Head of caudate nucleus (tissue), 42 donors: ENCODE results near the gene ASPSCR1.

Experiments used
- DNase-seq, 42 donors: peaks; one replicate each; pipeline versions ENCODE4 v3.0.0 to v3.0.0-alpha.2; 2020 to 2021; ENCODE audit warnings: mixed read lengths in 7 of 42
- intact Hi-C: fragments of 100-400 bp; cut with DNase I; formaldehyde crosslinking; loops from one replicate; pipeline ENCODE4 v1.15.0; 2022

Gene ASPSCR1

DNA sequence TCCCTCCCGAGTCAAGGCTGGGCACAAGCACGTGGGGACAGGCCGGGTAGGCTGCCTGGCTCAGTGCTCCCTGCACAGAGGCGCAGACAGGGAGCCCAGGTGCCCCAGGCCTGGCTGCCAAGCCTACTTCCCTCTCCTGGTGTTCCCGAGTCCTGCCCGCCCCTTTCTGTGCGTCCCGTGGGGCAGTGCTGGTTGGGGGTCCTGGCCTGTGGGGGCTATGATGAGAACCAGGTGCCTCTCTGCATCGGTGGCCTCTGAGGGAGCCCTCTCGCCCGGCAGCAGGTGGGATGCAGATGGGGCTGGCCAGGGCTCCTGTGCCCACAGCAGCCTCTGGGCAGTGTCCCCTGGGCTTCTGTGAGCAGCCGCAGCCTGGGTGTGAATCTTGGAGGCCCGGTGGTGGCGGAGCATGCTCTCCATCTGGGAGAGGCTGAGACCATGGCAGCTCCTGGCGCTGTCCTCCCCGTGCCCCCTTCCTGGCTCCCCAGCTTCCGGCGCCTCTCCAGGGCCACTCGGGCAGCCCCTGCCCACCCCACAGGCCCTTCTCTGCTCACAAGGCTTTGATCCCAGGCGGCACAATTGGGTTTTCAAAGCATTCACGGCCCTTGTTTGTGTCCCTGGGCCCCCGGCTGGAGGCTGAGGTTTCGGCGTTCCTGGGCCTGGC lies 38.0 kb downstream of the ASPSCR1 start:
- intact Hi-C loops, result no loop called here
- no peak for DNase-seq

DNA sequence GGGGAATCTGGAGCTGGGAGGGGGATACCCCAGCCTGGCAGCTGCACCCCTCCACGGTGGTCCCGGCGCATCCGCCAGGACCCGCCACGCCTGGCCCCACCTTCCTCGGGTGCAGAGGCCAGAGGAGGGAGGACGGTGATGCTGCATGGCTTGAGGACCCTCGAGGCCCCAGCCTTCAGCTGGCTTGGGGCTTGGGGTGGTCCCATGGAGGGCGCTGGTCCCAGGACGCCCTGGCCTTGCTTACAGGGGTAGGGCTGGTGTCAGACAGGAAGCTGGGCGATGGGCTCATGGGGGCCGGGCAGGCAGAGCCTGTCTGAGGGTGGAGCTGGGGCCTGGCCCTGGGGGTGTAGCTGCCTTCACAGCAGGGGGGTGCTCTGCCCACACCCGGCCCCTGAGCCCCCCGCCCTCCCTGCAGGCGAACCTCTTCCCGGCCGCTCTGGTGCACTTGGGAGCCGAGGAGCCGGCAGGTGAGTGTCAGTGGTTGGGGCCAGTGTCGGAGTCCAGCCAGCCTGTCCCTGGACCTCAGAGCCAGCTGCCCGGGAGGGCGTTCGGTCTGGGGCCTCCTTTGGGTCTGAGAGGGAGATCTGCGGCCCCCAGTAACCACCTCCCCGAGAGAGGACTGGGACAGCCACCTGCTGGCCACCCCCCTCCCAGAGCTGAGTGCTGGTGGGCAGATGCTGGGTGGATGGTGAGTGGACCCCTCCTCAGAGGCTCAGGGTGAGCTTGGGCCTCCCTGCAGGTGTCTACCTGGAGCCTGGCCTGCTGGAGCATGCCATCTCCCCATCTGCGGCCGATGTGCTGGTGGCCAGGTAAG lies 38.8 kb downstream of the ASPSCR1 start:
- intact Hi-C loops, result no loop called here
- DNase-seq, result no peak

DNA sequence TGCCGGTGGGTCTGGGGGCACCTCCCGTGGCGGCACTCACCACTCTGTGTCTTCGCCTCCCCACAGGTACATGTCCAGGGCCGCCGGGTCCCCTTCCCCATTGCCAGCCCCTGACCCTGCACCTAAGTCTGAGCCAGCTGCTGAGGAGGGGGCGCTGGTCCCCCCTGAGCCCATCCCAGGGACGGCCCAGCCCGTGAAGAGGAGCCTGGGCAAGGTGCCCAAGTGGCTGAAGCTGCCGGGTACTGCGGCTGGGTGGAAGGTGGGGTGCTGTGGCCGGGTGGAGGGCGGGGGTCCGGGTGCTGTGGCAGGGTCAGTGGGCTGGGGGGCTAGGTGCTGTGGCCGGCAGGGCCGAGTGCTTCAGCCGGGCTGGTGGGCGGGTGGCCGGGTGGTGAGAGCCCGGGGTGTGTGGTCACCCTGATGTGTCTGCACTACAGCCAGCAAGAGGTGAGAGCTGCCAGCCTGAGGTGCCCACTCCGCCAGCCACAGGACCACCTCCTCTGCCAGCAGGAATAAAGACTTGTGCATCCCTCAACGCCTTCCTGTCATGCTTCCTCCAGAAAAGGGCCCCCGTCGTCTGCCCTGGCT lies 39.5 kb downstream of the ASPSCR1 start:
- intact Hi-C loops, result no loop called here

DNA sequence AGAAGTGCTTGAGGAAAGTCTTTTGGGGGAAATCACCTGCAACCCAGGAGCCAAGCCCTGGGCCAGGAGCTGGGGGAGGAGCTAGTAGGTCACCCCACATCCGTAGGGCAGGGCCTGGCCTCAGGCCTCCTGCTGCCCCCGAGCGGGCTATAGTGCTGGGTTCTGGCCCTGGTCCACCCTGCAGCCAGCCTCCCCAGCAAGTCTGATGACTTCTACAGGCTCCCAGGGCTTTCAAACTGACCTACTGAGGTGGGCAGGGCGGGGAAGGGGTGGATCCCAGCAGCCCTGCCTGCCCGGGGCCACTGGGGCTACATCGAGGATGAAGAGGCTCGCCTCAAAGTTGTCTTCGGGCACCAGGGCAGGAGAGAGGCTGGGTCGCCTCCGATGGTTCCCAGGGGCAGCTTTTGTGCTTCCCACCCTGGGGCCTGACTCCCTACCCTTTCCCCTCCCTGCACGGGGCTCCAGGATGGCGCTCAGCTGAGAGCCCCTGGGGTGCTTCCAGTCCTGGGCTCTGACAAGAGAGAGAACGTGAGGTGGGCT lies 40.3 kb downstream of the ASPSCR1 start:
- intact Hi-C loops, result no loop called here

More for the DNA sequence above, 39.5 kb downstream of the ASPSCR1 start:
- DNase-seq, result no peak

DNA sequence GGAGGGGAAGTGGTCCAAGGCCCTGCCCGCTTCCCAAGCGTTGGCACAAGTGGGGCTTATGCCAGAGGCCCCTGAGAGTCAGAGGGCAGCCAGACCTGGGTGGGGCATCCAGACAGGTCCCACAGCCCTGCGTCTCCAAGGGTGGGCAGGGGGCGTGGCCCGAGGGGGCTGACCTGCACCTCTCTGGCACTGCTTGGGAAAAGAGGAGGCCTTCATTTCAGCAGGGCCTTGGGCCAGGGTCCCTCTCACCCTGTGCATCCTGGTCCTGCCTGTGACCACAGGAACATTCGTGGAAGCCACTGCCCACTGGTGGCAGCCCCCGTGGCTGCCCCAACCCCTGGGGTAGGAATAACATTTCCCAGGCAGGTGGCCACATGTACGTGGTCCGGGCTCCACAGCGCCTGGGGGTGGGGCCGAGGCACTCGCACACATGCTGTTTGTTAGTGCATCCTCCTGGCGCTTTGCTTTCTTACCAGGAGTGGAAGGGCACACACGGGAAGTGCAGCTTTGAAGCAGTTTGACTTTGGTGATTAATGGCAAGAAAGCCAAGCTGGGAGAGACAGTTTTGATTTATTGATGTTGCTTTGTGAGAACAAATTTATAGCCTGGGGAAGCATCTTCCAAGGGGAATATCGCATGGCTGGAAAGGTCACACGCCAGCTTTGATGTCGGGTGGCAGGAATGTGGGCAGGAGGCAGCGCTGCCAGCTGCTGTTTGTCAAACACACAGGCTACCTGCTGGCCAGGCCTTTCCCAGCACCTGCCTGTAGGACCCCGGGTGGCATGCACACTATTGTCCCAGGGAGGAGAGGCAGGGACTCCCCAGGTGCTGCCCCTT lies 40.9 kb downstream of the ASPSCR1 start:
- DNase-seq, result no peak
- intact Hi-C loops, result no loop called here

More for the DNA sequence above, 40.3 kb downstream of the ASPSCR1 start:
- DNase-seq, result no peak

DNA sequence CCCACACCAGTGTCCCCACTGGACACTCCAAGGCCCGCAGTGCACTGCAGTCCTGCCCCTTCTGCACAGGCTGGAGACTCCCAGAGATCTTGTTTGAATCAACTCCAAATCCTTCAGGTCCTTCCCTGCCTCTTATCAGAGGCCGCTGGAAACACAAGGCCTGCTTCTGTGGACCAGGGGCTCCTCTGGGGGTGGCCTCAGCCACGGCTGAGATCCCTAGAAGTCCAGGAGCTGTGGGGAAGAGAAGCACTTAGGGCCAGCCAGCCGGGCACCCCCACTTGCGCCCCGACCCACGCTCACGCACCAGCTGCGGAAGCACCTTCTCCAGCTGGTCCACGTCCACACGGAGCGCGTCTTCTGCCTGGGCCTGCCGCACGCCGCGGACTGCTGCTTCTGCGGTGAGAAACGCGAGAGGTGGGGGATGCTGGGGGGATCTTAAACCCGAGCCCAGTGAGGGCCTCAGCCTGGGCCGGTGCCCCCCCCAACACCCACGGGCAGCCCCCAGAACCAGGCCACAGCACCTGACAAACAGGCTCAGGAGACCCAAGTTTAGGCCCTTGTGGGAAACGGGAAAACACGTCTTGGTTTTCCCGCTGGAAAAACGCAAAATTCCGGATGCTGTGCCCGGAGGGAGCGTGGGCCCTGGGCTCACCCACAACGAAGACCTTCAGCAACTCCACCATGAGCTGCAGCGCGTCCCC lies 41.7 kb downstream of the ASPSCR1 start:
- no peak for DNase-seq
- intact Hi-C loops, result no loop called here

DNA sequence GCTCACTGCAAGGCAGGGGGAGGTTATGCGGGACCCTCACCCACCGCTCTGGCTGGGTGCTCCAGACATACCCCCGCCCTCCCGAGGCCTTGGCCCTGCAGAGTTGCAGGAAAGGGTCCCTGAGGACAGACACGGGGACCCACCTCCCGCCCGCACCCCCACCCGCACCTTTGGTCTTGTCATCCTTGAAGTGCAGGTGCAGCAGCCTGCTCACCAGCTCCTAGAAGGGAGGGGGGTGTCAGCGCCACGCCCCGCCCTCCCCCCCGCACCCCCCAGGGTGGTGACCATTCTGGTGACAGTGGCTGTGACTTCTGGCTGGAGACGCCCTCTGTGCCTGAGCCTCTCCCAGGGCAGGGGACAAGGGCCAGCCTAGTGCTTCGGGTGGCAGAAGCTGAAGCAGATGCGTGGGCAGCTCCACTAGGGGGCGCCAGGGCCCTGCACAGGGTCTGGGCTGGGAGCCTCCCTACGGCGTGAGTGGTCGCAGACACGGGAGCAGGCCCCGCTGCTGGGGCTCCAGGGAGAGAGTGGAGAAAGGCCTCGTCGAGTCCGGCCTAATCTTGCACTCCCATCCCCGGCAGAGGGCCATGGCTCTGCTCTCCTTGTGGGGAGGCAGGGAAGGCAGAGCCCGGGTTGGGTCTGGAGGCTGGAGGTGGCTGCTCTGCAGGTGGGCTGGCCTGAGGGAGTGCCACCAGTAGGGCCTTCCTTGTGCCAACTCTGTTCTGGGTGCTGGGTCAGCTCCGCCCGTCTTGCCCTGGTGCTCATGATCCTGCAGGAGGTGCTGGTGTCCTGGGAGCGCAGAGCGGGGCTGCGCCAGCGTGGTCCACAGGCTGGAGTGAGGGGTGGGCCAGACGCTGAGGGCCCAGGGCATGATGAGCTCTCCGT lies 42.5 kb downstream of the ASPSCR1 start:
- intact Hi-C loops, result loop anchor here (5.0 kb wide), 2 partner anchors 43 to 58 kb away; partner anchors contain the start of genes ASPSCR1 and NOTUM
- DNase-seq, result peak in 29 of 42 donors; percentile 24 to 79 (median 56)

DNA sequence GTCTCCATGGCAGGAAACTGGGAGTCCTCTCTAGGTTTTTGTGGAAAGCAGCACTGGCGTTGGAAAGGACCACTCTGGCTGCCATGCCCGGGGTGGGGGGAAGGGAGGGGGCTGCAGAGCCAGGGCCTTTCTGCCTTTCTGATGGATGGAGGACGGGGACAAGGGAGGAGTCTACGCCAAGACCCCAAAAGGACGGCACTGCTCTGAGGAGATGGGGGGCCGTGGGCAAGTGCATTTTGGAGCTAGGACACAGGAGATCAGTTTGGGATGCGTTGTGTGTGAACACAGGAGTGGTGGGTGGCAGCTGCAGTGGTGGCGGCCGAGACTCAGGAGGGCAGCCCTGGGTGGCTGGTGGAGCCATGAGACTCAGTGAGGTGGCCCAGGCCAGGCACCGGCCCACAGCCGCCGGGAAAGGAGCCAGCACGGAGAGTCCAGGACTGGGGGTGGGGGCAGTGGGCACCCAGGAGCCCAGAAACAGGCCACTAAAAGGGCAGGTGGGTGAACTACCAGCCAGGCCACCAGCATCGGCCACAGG lies 43.2 kb downstream of the ASPSCR1 start:
- intact Hi-C loops, result loop anchor here (5.0 kb wide), 2 partner anchors 43 to 58 kb away; partner anchors contain the start of genes ASPSCR1 and NOTUM
- peak in 1 of 42 donors; percentile 36 for DNase-seq

DNA sequence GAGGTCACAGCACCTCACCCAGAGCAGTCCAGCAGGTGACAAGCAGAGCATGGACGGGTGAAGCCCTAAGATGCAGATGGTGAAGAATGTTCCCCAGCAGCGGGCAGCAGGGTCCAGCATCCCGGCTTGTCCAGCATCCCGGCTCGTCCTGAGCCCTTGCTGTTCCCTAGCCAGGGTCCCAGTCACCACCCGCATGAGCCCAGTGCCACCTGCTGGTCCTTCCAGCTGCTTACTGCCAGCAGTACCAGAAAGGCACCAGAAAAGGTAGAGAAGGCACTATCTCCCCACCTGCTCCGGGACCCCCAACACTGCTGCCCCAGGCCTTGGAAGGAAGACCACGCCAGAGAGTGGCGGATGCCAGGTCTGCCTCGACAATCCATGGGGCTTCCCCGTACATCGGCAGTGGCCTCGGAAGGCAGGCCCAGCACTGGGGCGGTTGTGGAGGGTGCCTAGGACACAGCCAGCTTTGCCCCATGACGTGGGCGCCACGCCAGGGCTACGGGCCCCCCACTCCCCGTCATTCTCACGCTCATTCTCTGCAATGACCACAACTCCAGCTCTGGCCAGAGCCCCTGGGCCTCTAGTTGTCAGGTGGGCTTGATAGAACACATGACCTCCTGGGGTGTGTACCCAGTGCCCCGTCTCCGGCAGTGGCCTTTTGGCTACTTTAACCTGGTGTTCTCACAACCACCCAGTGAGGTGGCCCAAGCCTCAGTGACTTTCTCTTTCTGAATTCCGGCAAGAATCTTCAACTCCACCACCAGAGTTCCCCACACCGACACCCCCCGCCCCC lies 43.9 kb downstream of the ASPSCR1 start:
- intact Hi-C loops, result loop anchor here (5.0 kb wide), 2 partner anchors 44 to 59 kb away; partner anchors contain the start of genes ASPSCR1 and NOTUM
- peak; percentile 67 to 93 (median 85) for DNase-seq

DNA sequence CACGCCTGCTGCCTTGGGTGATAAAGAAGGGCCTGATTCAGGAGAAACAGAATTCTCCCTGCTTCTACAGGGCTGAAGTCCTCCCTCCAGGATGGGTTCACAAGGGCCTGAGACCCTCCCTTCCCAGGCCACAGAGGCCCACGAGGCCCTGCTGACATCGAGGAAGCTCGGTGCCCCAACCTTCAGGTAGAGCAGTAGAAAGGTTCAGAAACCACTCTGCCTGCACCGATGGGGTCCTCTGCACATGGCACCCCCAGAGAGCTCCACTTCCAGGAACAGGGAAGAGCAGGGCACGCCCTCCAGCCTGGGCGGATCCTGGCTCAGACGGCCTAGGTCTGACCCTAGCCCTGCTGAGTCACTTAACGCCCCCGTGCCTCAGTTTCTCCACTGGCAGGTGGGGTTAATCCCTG lies 44.5 kb downstream of the ASPSCR1 start:
- no peak for DNase-seq
- intact Hi-C loops, result loop anchor here (5.0 kb wide), 2 partner anchors 45 to 60 kb away; partner anchors contain the start of genes ASPSCR1 and NOTUM

DNA sequence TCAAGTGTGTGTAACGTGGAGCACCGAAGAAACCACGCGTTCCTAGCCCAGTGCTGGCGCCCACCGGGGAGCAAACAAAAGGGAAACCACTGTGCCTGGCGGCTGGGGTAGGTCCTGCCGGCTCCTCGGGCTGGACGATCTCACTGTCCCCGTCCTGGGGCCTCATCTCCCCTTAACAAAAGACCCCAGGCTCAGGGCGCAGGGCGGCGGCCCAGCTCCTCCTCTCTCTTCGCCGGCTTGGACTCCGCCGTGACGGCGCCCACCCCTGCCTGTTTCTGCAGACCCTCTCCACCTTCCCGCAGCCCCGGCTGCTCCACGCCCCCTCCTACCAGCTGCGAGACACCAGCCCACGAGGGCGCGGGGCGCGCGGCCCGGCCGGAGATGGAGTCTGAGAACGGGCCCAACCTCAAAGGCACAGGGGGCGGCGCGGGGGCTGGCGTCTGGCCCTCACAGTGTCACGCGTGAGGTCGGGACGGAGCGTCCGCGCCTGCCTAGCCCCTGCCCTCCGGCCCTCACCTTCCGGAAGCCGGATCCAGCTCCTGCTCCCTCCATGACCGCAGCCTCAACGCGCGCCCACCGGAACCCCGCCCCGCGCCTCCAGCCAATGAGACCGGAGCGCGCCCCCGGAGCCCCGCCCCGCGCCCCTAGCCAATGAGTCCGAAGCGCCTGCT lies 45.0 kb downstream of the ASPSCR1 start, which contains the start of gene CENPX:
Gene CENPX, minus strand, starts transcription at position 569 of the 671 bp plus-strand sequence. Its CDS starts 17 bp downstream, at position 552.
- intact Hi-C loops, result loop anchor here (5.0 kb wide), 2 partner anchors 45 to 60 kb away; partner anchors contain the start of genes ASPSCR1 and NOTUM
- no peak for DNase-seq

DNA sequence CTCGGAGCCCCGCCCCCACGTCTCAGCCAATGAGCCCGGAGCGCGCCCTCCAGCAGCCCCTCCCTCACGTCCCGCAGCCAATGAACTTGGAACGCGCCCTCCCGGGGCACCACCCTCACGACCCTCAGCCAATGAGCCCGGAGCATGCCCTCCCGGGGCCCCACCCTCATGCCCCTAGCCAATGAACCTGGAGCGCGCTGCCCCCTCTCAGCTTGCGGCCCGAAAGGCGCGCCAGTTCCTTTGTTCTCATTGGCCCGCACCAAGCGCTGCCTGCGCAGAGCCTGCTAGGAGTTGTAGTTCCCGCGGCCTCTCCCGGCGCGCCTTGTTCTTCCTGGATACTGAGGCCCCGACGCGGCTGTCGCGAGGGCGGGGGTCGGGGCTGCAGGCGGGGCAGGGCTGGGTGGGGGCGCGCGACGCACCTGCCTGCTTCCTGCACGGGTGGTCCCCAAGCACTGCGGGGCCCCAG lies 45.6 kb downstream of the ASPSCR1 start, which contains the start of gene LRRC45:
Gene LRRC45, plus strand, starts transcription at position 325 of the 466 bp plus-strand sequence. CDS start 339 bp downstream, outside the sequence.
- intact Hi-C loops, result loop anchor here (5.0 kb wide), 2 partner anchors 46 to 61 kb away; partner anchors contain the start of genes ASPSCR1 and NOTUM
- DNase-seq, result peak; percentile 99 to 100 (median 100)

DNA sequence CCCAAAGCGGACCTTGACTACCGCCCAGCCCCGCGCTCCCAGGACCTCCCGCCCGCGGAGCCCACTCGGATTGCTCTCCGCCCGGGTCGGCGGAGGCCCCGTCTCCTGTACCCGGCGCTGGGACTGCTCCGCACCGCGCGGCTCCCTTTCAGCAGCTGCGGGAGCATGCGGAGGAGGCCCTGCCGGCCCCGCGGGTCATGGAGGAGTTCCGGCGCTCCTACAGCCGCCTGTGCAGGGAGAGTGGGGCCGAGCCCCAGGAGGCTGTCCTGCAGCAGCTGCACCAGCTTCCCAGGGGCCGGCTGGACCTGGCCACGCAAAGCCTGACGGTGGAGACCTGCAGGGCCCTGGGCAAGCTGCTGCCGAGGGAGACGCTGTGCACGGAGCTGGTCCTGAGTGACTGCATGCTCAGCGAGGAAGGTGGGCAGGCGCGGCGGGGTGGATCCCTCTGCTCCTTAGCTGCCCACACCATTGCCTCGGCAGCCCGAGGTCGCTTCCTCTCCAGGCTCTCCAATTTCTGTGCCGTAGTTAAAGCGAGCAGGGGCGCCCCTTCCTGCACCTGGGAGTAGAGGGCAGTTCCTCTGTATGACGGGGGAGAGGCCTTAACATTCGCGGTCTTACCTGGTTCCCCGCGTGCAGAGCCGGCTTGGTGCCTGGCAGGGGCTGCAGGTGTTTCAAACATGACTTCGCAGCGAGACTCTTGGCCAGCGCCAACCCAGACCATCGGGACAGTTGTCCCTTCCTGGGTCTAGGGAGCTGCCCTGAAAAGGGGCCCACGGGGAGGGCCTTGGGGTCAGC lies 46.2 kb downstream of the ASPSCR1 start:
- intact Hi-C loops, result loop anchor here (5.0 kb wide), 2 partner anchors 46 to 61 kb away; partner anchors contain the start of genes ASPSCR1 and NOTUM
- peak in 20 of 42 donors; percentile 22 to 72 (median 42) for DNase-seq

DNA sequence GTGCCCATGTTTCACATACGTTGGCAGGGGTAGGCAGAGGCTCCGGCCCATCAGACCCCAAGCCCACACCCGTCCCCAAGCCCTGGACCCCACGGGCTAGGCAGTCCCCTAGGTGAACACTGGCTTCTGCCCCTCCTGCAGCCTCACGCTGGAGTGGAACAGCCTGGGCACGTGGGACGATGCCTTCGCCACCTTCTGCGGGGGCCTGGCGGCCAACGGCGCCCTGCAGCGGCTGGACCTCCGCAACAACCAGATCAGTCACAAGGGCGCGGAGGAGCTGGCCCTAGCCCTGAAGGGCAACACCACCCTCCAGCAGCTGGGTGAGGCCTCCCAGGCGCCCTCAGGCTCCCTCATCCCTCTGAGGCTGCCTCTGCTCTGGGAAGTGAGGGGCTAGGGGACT lies 47.4 kb downstream of the ASPSCR1 start:
- no peak for DNase-seq
- intact Hi-C loops, result loop anchor here (5.0 kb wide), 2 partner anchors 48 to 63 kb away; partner anchors contain the start of genes ASPSCR1 and NOTUM
